ENCODE results near the gene EHHADH. TPM values are rescaled to one million over a fixed set of nuclear protein-coding genes. Genes with fewer than 3 reads are reported as not detected.
"Not testable (repeated sequence)": the region's sequence is repeated elsewhere in the genome, so short reads cannot be mapped to it uniquely, and the experiment has no call there.

The EHHADH gene
- total RNA-seq, 1 donor from 2014 or later = 4.9 TPM

- DNase-seq = no peak
- Mint-ChIP-seq H3K36me3 (ENCODE audit: unreplicated experiment) (no peaks in the 10 kb centered on the region), H3K9me3 (ENCODE audit: unreplicated experiment) (no peaks in the 10 kb centered on the region), H3K4me1 (ENCODE audit: low read depth, unreplicated experiment) (peaks cover 14% of the 10 kb centered on the region), H3K27me3 (ENCODE audit: unreplicated experiment) (no peaks in the 10 kb centered on the region), H3K4me3 (ENCODE audit: unreplicated experiment) (no peak overlapping the region), H3K27ac (ENCODE audit: unreplicated experiment) (no peak overlapping the region)
- TF ChIP-seq CTCF (IDR thresholded peaks at IDR 0.05; ENCODE audit: partially characterized antibody, unreplicated experiment) = no peak
Observed at GRCh38 chr3:185267193-185267592, 13.3 kb upstream of the EHHADH start.

- no peaks in the 10 kb centered on the region for H3K36me3 Mint-ChIP-seq (ENCODE audit: unreplicated experiment)
- H3K4me1 Mint-ChIP-seq (ENCODE audit: low read depth, unreplicated experiment) = peaks cover 4% of the 10 kb centered on the region
- H3K27ac Mint-ChIP-seq (ENCODE audit: unreplicated experiment) = no peak overlapping the region
- DNase-seq = no peak
- TF ChIP-seq CTCF (IDR thresholded peaks at IDR 0.05; ENCODE audit: partially characterized antibody, unreplicated experiment) = no peak
- H3K9me3 Mint-ChIP-seq (ENCODE audit: unreplicated experiment) = peaks cover 2% of the 10 kb centered on the region
- no peaks in the 10 kb centered on the region for H3K27me3 Mint-ChIP-seq (ENCODE audit: unreplicated experiment)
- no peak overlapping the region for H3K4me3 Mint-ChIP-seq (ENCODE audit: unreplicated experiment)
Observed at GRCh38 chr3:185264849-185265553, 11.2 kb upstream of the EHHADH start.

GRCh38 chr3:185263423-185263822 lies 9.6 kb upstream of the EHHADH start:
- Mint-ChIP-seq H3K27me3 (ENCODE audit: unreplicated experiment) (peaks cover 2% of the 10 kb centered on the region), H3K4me3 (ENCODE audit: unreplicated experiment) (no peak overlapping the region), H3K36me3 (ENCODE audit: unreplicated experiment) (no peaks in the 10 kb centered on the region), H3K4me1 (ENCODE audit: low read depth, unreplicated experiment) (no peaks in the 10 kb centered on the region), H3K9me3 (ENCODE audit: unreplicated experiment) (peaks cover 6% of the 10 kb centered on the region), H3K27ac (ENCODE audit: unreplicated experiment) (no peak overlapping the region)
- no peak for TF ChIP-seq CTCF (IDR thresholded peaks at IDR 0.05; ENCODE audit: partially characterized antibody, unreplicated experiment)
- DNase-seq = no peak

GRCh38 chr3:185257334-185257733 lies 3.5 kb upstream of the EHHADH start:
- Mint-ChIP-seq H3K4me1 (ENCODE audit: low read depth, unreplicated experiment) (no peaks in the 10 kb centered on the region), H3K27me3 (ENCODE audit: unreplicated experiment) (peaks cover 3% of the 10 kb centered on the region), H3K4me3 (ENCODE audit: unreplicated experiment) (no peak overlapping the region), H3K27ac (ENCODE audit: unreplicated experiment) (no peak overlapping the region), H3K9me3 (ENCODE audit: unreplicated experiment) (peaks cover 8% of the 10 kb centered on the region), H3K36me3 (ENCODE audit: unreplicated experiment) (peaks cover 16% of the 10 kb centered on the region)
- DNase-seq = no peak
- TF ChIP-seq CTCF (IDR thresholded peaks at IDR 0.05; ENCODE audit: partially characterized antibody, unreplicated experiment) = no peak

- peaks cover 6% of the 10 kb centered on the region for H3K9me3 Mint-ChIP-seq (ENCODE audit: unreplicated experiment)
- H3K27ac Mint-ChIP-seq (ENCODE audit: unreplicated experiment) = peak overlapping the region; percentile 18
- TF ChIP-seq CTCF (IDR thresholded peaks at IDR 0.05; ENCODE audit: partially characterized antibody, unreplicated experiment) = no peak
- peaks cover 16% of the 10 kb centered on the region for H3K36me3 Mint-ChIP-seq (ENCODE audit: unreplicated experiment)
- no peak for DNase-seq
- H3K4me1 Mint-ChIP-seq (ENCODE audit: low read depth, unreplicated experiment) = no peaks in the 10 kb centered on the region
- H3K27me3 Mint-ChIP-seq (ENCODE audit: unreplicated experiment) = peaks cover 3% of the 10 kb centered on the region
- H3K4me3 Mint-ChIP-seq (ENCODE audit: unreplicated experiment) = peak overlapping the region; percentile 6
Observed at GRCh38 chr3:185254799-185255198, 950 bp upstream of the EHHADH start.

- not testable (repeated sequence) for H3K27me3 Mint-ChIP-seq (ENCODE audit: unreplicated experiment); DNase-seq; H3K4me3 Mint-ChIP-seq (ENCODE audit: unreplicated experiment); H3K4me1 Mint-ChIP-seq (ENCODE audit: low read depth, unreplicated experiment); H3K27ac Mint-ChIP-seq (ENCODE audit: unreplicated experiment); H3K9me3 Mint-ChIP-seq (ENCODE audit: unreplicated experiment)
- peaks cover 16% of the 10 kb centered on the region for H3K36me3 Mint-ChIP-seq (ENCODE audit: unreplicated experiment)
Observed at GRCh38 chr3:185253133-185253532, 716 bp downstream of the EHHADH start.
